Neural cell (in vitro differentiated cells): ENCODE measurements around the gene FOXL1. TPM values are rescaled to one million over a fixed set of nuclear protein-coding genes. Genes with fewer than 3 reads are reported as not detected.

ENCODE experiments used
- H2AFZ ChIP-seq: fragments of 200-600, 300-800 bp; sonication (generic), shearing (Covaris generic); 2 replicates; pipeline ENCODE4 v1.6.0; 2014; ENCODE audit warnings: low read depth, mild to moderate bottlenecking, antibody characterized with exemption, low read length, moderate library complexity
- H3F3A ChIP-seq: fragments of 200-600 bp; shearing (Covaris generic); 2 replicates; pipeline ENCODE4 v1.6.1; 2016; ENCODE audit warnings: mild to moderate bottlenecking, moderate library complexity, mixed read lengths, antibody characterized with exemption, low read length; ENCODE audit not compliant: insufficient read depth, poor library complexity, severe bottlenecking
- H3K27ac ChIP-seq: fragments of 200-600, 300-800 bp; sonication (generic), shearing (Covaris generic); 2 replicates; pipeline ENCODE4 v1.5.1; 2014; ENCODE audit warnings: mild to moderate bottlenecking, low read length, moderate library complexity
- H3K27me3 ChIP-seq: fragments of 300-800, 200-600 bp; sonication (generic), shearing (Covaris generic); 2 replicates; pipeline ENCODE4 v1.6.0; 2014; ENCODE audit warnings: mild to moderate bottlenecking, low read depth, low read length, moderate library complexity; ENCODE audit not compliant: insufficient read depth
- H3K36me3 ChIP-seq: fragments of 300-800, 200-600 bp; sonication (generic), shearing (Covaris generic); 2 replicates; pipeline ENCODE4 v1.5.1; 2014; ENCODE audit warnings: mild to moderate bottlenecking, antibody characterized with exemption, low read length, moderate library complexity; ENCODE audit not compliant: insufficient read depth
- H3K4me2 ChIP-seq: fragments of 300-800, 200-600 bp; sonication (generic), shearing (Covaris generic); 2 replicates; pipeline ENCODE4 v1.6.0; 2014; ENCODE audit warnings: mild to moderate bottlenecking, low read length
- H3K4me3 ChIP-seq: fragments of 300-800, 200-600 bp; sonication (generic), shearing (Covaris generic); 2 replicates; pipeline ENCODE4 v1.5.1; 2014; ENCODE audit warnings: mild to moderate bottlenecking, low read length, moderate library complexity
- H3K79me2 ChIP-seq: fragments of 200-600 bp; shearing (Covaris generic); replicated peaks from 2 replicates; pipeline ENCODE4 v1.6.0; 2014; ENCODE audit warnings: mild to moderate bottlenecking, low read length, moderate library complexity; ENCODE audit not compliant: insufficient read depth
- H3K9ac ChIP-seq: fragments of 300-800, 200-600 bp; sonication (generic), shearing (Covaris generic); 2 replicates; pipeline ENCODE4 v1.6.1; 2016; ENCODE audit warnings: mild to moderate bottlenecking, low read length, mixed read lengths
- H3K9me2 ChIP-seq: fragments of 200-600 bp; shearing (Covaris generic); 2 replicates; pipeline ENCODE4 v1.6.1; 2016; ENCODE audit warnings: mild to moderate bottlenecking, low read length, mixed read lengths; ENCODE audit not compliant: insufficient read depth
- H3K9me3 ChIP-seq: fragments of 200-600, 300-800 bp; sonication (generic), shearing (Covaris generic); 2 replicates; pipeline ENCODE4 v1.6.1; 2016; ENCODE audit warnings: mild to moderate bottlenecking, mixed run types, low read length, moderate library complexity, mixed read lengths
- H4K20me1 ChIP-seq: fragments of 200-600 bp; shearing (Covaris generic); 2 replicates; pipeline ENCODE4 v1.6.1; 2016; ENCODE audit warnings: mild to moderate bottlenecking, mixed run types; ENCODE audit not compliant: insufficient read depth
- CTCF ChIP-seq: fragments of 450-650 bp; IDR thresholded peaks from 2 replicates; pipeline ENCODE4 v1.5.1; 2014; ENCODE audit warnings: antibody characterized with exemption, mild to moderate bottlenecking, moderate library complexity; ENCODE audit not compliant: poor library complexity, severe bottlenecking
- EP300 ChIP-seq: fragments of 450-650 bp; conservative IDR thresholded peaks from 2 replicates; pipeline ENCODE4 v1.6.1; 2014; ENCODE audit warnings: antibody characterized with exemption, mild to moderate bottlenecking, moderate library complexity; ENCODE audit not compliant: poor library complexity, severe bottlenecking
- EZH2 ChIP-seq: fragments of 200-600, 300-800 bp; shearing (Covaris generic), sonication (generic); IDR thresholded peaks from 2 replicates; pipeline ENCODE4 v1.6.1; 2014; ENCODE audit warnings: antibody characterized with exemption, low read length, borderline replicate concordance, mild to moderate bottlenecking; ENCODE audit not compliant: insufficient read depth, poor library complexity, severe bottlenecking
- MXI1 ChIP-seq: fragments of 450-650 bp; conservative IDR thresholded peaks from 2 replicates; pipeline ENCODE4 v1.6.1; 2014; ENCODE audit warnings: antibody characterized with exemption, mild to moderate bottlenecking; ENCODE audit not compliant: poor library complexity, severe bottlenecking
- POLR2AphosphoS5 ChIP-seq: IDR thresholded peaks from 2 replicates; pipeline ENCODE4 v1.6.1; 2012
- RAD21 ChIP-seq: fragments of 450-650 bp; conservative IDR thresholded peaks from 2 replicates; pipeline ENCODE4 v1.6.1; 2014; ENCODE audit warnings: antibody characterized with exemption, mild to moderate bottlenecking, moderate library complexity
- SMC3 ChIP-seq: fragments of 450-650 bp; conservative IDR thresholded peaks from 2 replicates; pipeline ENCODE4 v1.6.1; 2014; ENCODE audit warnings: antibody characterized with exemption, mild to moderate bottlenecking, moderate library complexity; ENCODE audit not compliant: poor library complexity
- TAF1 ChIP-seq: IDR thresholded peaks from 2 replicates; pipeline ENCODE4 v1.6.1; 2012; ENCODE audit warnings: low read depth
- polyA plus RNA-seq: library from polyadenylated mRNA; depleted of rRNA; stranded (reverse); fragments of >200 nt; gene quantifications from 2 replicates; pipeline ENCODE4 v1.2.3, GENCODE V29; 2014
- TF ChIP-seq, protein P1 (sequence below): IDR thresholded peaks from 2 replicates; pipeline ENCODE4 v1.6.1; 2012; ENCODE audit warnings: borderline replicate concordance

The FOXL1 gene
- polyA plus RNA-seq, 1 donor from 2014 or later, result 0.07 TPM

DNA sequence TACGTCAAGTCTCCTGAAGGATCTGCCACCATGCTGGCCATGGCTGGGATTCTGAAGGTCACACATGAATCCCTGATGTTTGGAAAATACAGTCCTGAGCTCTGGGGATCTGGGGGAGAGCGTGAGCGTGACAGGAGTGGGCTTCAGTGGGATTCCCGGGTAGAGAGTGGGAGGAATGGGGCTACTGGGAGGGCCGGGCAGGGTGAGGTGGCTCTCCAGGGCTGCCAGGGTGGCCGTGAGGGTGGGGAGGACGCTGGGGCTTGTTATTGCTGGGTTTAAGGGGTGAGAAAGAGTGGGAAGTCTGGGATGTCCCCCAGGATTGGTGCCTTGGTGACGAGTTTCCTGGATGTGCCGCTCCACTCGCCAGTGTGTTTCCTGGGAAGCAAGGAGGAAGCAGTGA lies 31.3 kb downstream of the FOXL1 start:
- Histone ChIP-seq H3K9me3 (no peaks in the 10 kb centered on the region), H3K27ac (no peak overlapping the region), H3K9ac (no peak overlapping the region), H3K27me3 (no peaks in the 10 kb centered on the region), H3K4me2 (no peak overlapping the region), H3K4me3 (no peak overlapping the region), H3F3A (no peaks in the 10 kb centered on the region), H3K9me2 (no peaks in the 10 kb centered on the region), H2AFZ (no peak overlapping the region), H4K20me1 (no peaks in the 10 kb centered on the region), H3K79me2 (no peaks in the 10 kb centered on the region), H3K36me3 (no peaks in the 10 kb centered on the region)
- TF ChIP-seq TAF1 (no peak), EZH2 (no peak), CTCF (no peak), MXI1 (no peak), SMC3 (no peak), POLR2AphosphoS5 (no peak), RAD21 (no peak), EP300 (no peak)
- TF ChIP-seq, protein P1, sequence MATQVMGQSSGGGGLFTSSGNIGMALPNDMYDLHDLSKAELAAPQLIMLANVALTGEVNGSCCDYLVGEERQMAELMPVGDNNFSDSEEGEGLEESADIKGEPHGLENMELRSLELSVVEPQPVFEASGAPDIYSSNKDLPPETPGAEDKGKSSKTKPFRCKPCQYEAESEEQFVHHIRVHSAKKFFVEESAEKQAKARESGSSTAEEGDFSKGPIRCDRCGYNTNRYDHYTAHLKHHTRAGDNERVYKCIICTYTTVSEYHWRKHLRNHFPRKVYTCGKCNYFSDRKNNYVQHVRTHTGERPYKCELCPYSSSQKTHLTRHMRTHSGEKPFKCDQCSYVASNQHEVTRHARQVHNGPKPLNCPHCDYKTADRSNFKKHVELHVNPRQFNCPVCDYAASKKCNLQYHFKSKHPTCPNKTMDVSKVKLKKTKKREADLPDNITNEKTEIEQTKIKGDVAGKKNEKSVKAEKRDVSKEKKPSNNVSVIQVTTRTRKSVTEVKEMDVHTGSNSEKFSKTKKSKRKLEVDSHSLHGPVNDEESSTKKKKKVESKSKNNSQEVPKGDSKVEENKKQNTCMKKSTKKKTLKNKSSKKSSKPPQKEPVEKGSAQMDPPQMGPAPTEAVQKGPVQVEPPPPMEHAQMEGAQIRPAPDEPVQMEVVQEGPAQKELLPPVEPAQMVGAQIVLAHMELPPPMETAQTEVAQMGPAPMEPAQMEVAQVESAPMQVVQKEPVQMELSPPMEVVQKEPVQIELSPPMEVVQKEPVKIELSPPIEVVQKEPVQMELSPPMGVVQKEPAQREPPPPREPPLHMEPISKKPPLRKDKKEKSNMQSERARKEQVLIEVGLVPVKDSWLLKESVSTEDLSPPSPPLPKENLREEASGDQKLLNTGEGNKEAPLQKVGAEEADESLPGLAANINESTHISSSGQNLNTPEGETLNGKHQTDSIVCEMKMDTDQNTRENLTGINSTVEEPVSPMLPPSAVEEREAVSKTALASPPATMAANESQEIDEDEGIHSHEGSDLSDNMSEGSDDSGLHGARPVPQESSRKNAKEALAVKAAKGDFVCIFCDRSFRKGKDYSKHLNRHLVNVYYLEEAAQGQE, result no peak

DNA sequence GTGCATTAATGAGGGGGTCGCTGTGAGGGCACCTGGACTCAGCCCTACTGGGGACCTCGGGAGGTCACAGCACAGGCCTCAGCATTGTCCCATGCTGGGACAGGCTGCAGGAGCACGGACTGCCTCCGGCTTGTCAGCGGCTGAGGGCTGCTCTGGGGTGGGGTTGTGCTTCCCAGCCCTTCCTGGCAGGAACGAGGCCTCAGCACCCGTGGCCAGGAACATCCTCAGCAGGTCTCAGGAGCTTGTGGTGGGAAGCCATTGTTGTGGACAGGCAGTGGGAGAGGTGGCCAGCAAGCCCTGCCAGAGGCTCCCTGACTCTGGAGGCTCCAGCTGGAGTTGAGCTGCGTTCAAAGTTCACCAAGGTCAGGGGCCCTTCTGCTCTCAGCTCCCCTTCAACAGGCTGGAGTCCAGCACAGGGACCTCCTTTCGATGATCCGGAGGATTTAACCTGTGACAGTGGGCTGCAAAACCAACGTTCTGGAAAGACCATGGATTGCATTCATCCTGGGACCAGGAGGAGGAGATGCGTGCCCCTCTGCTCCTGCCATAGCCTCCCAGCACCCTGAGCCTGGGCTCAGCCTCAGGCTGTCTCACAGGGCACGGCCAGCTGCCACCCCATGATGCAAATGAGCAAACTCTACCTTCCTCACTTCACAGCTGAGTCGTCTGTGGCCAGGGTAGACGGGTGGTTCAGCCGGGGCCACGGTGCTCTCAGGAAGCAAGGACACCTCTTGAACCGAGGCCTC lies 32.6 kb downstream of the FOXL1 start:
- H4K20me1 ChIP-seq, result no peaks in the 10 kb centered on the region
- H3K9me3 ChIP-seq, result no peaks in the 10 kb centered on the region
- H3K27me3 ChIP-seq, result no peaks in the 10 kb centered on the region
- H3K4me2 ChIP-seq, result no peak overlapping the region
- H3K4me3 ChIP-seq, result no peak overlapping the region
- no peaks in the 10 kb centered on the region for H3K9me2 ChIP-seq
- no peak overlapping the region for H2AFZ ChIP-seq
- no peak overlapping the region for H3K27ac ChIP-seq
- no peaks in the 10 kb centered on the region for H3F3A ChIP-seq
- H3K9ac ChIP-seq, result no peak overlapping the region
- no peak for TF ChIP-seq TAF1
- no peak for TF ChIP-seq POLR2AphosphoS5
- TF ChIP-seq EZH2, result no peak
- no peak for TF ChIP-seq SMC3
- TF ChIP-seq EP300, result no peak
- no peaks in the 10 kb centered on the region for H3K36me3 ChIP-seq
- H3K79me2 ChIP-seq, result no peaks in the 10 kb centered on the region
